OCI-LY3 (cell line): ENCODE measurements around the gene ITM2C.

Source experiments
- H2AFZ ChIP-seq: fragments of 200-600, 300-600 bp; shearing (Covaris generic); 2 replicates; pipeline ENCODE4 v1.6.0; 2014; ENCODE audit warnings: antibody characterized with exemption, low read depth, low read length
- H3K27ac ChIP-seq: fragments of 200-600, 300-600 bp; sonication (generic); 2 replicates; pipeline ENCODE4 v1.5.1; 2014; ENCODE audit warnings: mild to moderate bottlenecking, low read length, moderate library complexity, mixed read lengths
- H3K27me3 ChIP-seq: fragments of 200-600, 300-600 bp; sonication (generic); 2 replicates; pipeline ENCODE4 v1.6.1; 2014; ENCODE audit warnings: low read depth, low read length, mixed read lengths
- H3K36me3 ChIP-seq: fragments of 200-600, 300-600 bp; sonication (generic); replicated peaks from 2 replicates; pipeline ENCODE3; 2014; ENCODE audit warnings: low read depth, low read length, mixed read lengths
- H3K4me1 ChIP-seq: fragments of 300-600, 200-600 bp; sonication (generic); 2 replicates; pipeline ENCODE4 v1.6.1; 2014; ENCODE audit warnings: low read length, mixed read lengths
- H3K4me2 ChIP-seq: fragments of 200-600, 300-600 bp; sonication (generic); 2 replicates; pipeline ENCODE4 v1.6.1; 2014; ENCODE audit warnings: low read length, mixed read lengths
- H3K4me3 ChIP-seq: fragments of 300-600, 200-600 bp; sonication (generic); 2 replicates; pipeline ENCODE4 v1.5.1; 2014; ENCODE audit warnings: antibody characterized with exemption, mild to moderate bottlenecking, low read length, moderate library complexity
- H3K79me2 ChIP-seq: fragments of 300-600, 200-600 bp; shearing (Covaris generic); 2 replicates; pipeline ENCODE4 v1.6.1; 2014; ENCODE audit warnings: mild to moderate bottlenecking, low read length, mixed read lengths
- H3K9ac ChIP-seq: fragments of 300-600, 200-600 bp; shearing (Covaris generic); 2 replicates; pipeline ENCODE4 v1.6.0; 2014; ENCODE audit warnings: mild to moderate bottlenecking, low read length, moderate library complexity
- H3K9me3 ChIP-seq: fragments of 200-600, 300-600 bp; shearing (Covaris generic); 2 replicates; pipeline ENCODE4 v1.6.1; 2014; ENCODE audit warnings: low read length, mixed read lengths; ENCODE audit not compliant: insufficient read depth
- H4K20me1 ChIP-seq: fragments of 200-600, 300-600 bp; sonication (generic); 2 replicates; pipeline ENCODE4 v1.6.1; 2016; ENCODE audit warnings: low read length, mixed read lengths; ENCODE audit not compliant: insufficient read depth
- EZH2phosphoT487 ChIP-seq: fragments of 200-600 bp; shearing (Covaris generic); IDR thresholded peaks from 2 replicates; pipeline ENCODE4 v1.6.1; 2018; ENCODE audit warnings: antibody characterized with exemption, mixed run types, low read depth
- TF ChIP-seq, protein P1 (sequence below): fragments of 200-600, 300-600 bp; sonication (generic); IDR thresholded peaks from 2 replicates; pipeline ENCODE4 v1.5.1; 2014; ENCODE audit warnings: antibody characterized with exemption, low read length, low read depth

The ITM2C gene

GRCh38 chr2:230913406-230914143 lies 48.8 kb downstream of the ITM2C start:
- Histone ChIP-seq H3K4me3 (no peak overlapping the region), H3K4me2 (peak overlapping the region; percentile 13; the same call in 1 of the 2 replicates), H3K9ac (no peak overlapping the region), H2AFZ (no peak overlapping the region), H3K79me2 (no peaks in the 10 kb centered on the region), H3K36me3 (no peaks in the 10 kb centered on the region), H3K9me3 (no peaks in the 10 kb centered on the region), H3K4me1 (peaks cover 37% of the 10 kb centered on the region), H4K20me1 (no peaks in the 10 kb centered on the region), H3K27me3 (no peaks in the 10 kb centered on the region), H3K27ac (no peak overlapping the region)
- TF ChIP-seq EZH2phosphoT487: no peak
- TF ChIP-seq, protein P1, sequence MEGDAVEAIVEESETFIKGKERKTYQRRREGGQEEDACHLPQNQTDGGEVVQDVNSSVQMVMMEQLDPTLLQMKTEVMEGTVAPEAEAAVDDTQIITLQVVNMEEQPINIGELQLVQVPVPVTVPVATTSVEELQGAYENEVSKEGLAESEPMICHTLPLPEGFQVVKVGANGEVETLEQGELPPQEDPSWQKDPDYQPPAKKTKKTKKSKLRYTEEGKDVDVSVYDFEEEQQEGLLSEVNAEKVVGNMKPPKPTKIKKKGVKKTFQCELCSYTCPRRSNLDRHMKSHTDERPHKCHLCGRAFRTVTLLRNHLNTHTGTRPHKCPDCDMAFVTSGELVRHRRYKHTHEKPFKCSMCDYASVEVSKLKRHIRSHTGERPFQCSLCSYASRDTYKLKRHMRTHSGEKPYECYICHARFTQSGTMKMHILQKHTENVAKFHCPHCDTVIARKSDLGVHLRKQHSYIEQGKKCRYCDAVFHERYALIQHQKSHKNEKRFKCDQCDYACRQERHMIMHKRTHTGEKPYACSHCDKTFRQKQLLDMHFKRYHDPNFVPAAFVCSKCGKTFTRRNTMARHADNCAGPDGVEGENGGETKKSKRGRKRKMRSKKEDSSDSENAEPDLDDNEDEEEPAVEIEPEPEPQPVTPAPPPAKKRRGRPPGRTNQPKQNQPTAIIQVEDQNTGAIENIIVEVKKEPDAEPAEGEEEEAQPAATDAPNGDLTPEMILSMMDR: peak; percentile 75

DNA sequence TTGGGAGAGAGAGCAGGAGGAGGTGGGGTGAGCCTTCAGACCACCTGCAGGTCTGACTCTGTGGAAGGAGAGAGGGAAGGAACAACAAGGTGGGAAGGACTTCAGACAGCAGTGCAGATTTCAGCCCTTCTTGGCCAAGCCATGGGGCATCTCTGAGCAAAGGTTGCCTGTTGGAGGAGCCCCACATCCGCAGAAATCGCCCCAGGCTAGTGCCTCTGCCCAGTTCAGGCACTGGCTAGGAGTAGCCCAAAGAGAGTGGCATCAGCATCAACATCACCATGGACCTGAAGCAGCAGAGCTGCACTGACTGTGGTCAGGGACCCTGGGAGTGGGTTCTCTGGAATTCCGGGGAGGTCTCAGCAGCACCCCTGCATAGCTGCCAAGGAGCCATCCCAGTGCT lies 50.1 kb downstream of the ITM2C start:
- TF ChIP-seq, protein P1: no peak
- H3K4me2 ChIP-seq: peak overlapping the region; percentile 16; the same call in 1 of the 2 replicates
- H3K9me3 ChIP-seq: no peaks in the 10 kb centered on the region
- no peak overlapping the region for H3K9ac ChIP-seq
- H3K4me3 ChIP-seq: no peak overlapping the region
- no peak overlapping the region for H3K27ac ChIP-seq
- peaks cover 37% of the 10 kb centered on the region for H3K4me1 ChIP-seq
- no peaks in the 10 kb centered on the region for H3K36me3 ChIP-seq
- no peaks in the 10 kb centered on the region for H3K79me2 ChIP-seq
- H4K20me1 ChIP-seq: no peaks in the 10 kb centered on the region
- no peaks in the 10 kb centered on the region for H3K27me3 ChIP-seq
- H2AFZ ChIP-seq: no peak overlapping the region

GRCh38 chr2:230915319-230915718 lies 50.6 kb downstream of the ITM2C start:
- H4K20me1 ChIP-seq: no peaks in the 10 kb centered on the region
- H3K4me3 ChIP-seq: no peak overlapping the region
- no peaks in the 10 kb centered on the region for H3K36me3 ChIP-seq
- no peaks in the 10 kb centered on the region for H3K27me3 ChIP-seq
- H3K4me2 ChIP-seq: peak overlapping the region; percentile 16; the same call in 1 of the 2 replicates
- H2AFZ ChIP-seq: no peak overlapping the region
- TF ChIP-seq, protein P1: no peak
- no peak for TF ChIP-seq EZH2phosphoT487
- H3K9ac ChIP-seq: no peak overlapping the region
- H3K27ac ChIP-seq: no peak overlapping the region
- no peaks in the 10 kb centered on the region for H3K9me3 ChIP-seq
- H3K79me2 ChIP-seq: no peaks in the 10 kb centered on the region
- peaks cover 41% of the 10 kb centered on the region for H3K4me1 ChIP-seq

- no peak overlapping the region for H2AFZ ChIP-seq
- no peak overlapping the region for H3K27ac ChIP-seq
- no peaks in the 10 kb centered on the region for H3K79me2 ChIP-seq
Observed at GRCh38 chr2:230916218-230916617, 51.5 kb downstream of the ITM2C start.

More at GRCh38 chr2:230916218-230916617, 51.5 kb downstream of the ITM2C start:
- Histone ChIP-seq H3K9ac (no peak overlapping the region), H3K27me3 (no peaks in the 10 kb centered on the region), H3K9me3 (no peaks in the 10 kb centered on the region), H3K4me1 (peaks cover 46% of the 10 kb centered on the region), H3K4me3 (no peak overlapping the region), H4K20me1 (no peaks in the 10 kb centered on the region), H3K36me3 (no peaks in the 10 kb centered on the region), H3K4me2 (no peak overlapping the region)
- TF ChIP-seq EZH2phosphoT487: no peak
- TF ChIP-seq, protein P1: no peak
